ENCODE data around the gene SUMO3. TPM values are rescaled to one million over a fixed set of nuclear protein-coding genes. Genes with fewer than 3 reads are reported as not detected.

SUMO3 gene
- total RNA-seq, 1 donor from 2014 or later = 58.7 TPM

- DNase-seq (ENCODE audit: low read depth) = no peak
- no peak for TF ChIP-seq CTCF (conservative IDR thresholded peaks at IDR 0.05; ENCODE audit: low read depth, low read length)
- no peak overlapping the region for H3K4me3 ChIP-seq (ENCODE audit: low read depth, low read length)
Measured at GRCh38 chr21:44789880-44790279, 28.0 kb downstream of the SUMO3 start.

GRCh38 chr21:44785620-44786335 is 32.1 kb downstream of the SUMO3 start:
- no peak overlapping the region for H3K4me3 ChIP-seq (ENCODE audit: low read depth, low read length)
- DNase-seq (ENCODE audit: low read depth) = no peak
- no peak for TF ChIP-seq CTCF (conservative IDR thresholded peaks at IDR 0.05; ENCODE audit: low read depth, low read length)

- H3K4me3 ChIP-seq (ENCODE audit: low read depth, low read length) = no peak overlapping the region
- no peak for TF ChIP-seq CTCF (conservative IDR thresholded peaks at IDR 0.05; ENCODE audit: low read depth, low read length)
Measured at GRCh38 chr21:44784810-44785209, 33.1 kb downstream of the SUMO3 start.

GRCh38 chr21:44783020-44783696 is 34.7 kb downstream of the SUMO3 start:
- no peak overlapping the region for H3K4me3 ChIP-seq (ENCODE audit: low read depth, low read length)
- no peak for DNase-seq (ENCODE audit: low read depth)
- TF ChIP-seq CTCF (conservative IDR thresholded peaks at IDR 0.05; ENCODE audit: low read depth, low read length) = no peak

More at GRCh38 chr21:44784810-44785209, 33.1 kb downstream of the SUMO3 start:
- no peak for DNase-seq (ENCODE audit: low read depth)

DNA sequence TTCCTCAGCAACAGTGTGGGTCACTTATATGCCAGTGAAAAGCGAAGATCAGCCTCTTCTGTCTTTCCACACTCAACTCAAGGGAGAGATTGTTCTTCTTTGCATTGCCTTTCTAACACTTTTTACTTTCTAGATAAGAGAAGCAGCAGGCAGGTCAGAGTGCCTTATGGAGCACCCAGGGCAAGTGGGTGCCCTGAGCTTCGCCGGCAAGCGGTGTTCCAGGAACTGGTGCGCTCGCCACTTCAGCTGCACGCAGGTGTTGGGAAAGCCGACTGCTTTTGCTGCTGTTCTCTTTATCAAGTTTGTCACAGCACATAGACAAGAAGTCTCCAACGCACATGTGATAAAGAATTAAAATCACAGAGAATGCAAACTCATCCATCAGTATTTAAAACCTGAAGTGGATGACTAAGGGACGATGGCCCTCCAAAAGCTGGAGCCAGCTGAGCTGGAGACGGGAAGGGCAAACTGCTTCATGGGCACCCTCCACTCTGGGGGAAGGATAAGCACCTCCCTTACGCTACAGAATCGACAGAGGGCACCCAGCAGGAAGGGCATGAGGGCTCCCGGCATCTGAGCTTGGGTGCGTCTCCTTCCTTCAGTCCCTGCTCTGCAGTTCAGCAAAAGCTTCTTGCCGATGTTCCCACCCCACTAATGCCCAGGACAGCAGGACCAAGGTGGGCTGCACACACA is 36.9 kb downstream of the SUMO3 start:
- no peak for DNase-seq (ENCODE audit: low read depth)
- TF ChIP-seq CTCF (conservative IDR thresholded peaks at IDR 0.05; ENCODE audit: low read depth, low read length) = no peak
- no peak overlapping the region for H3K4me3 ChIP-seq (ENCODE audit: low read depth, low read length)

- DNase-seq (ENCODE audit: low read depth) = no peak
- H3K4me3 ChIP-seq (ENCODE audit: low read depth, low read length) = no peak overlapping the region
Measured at GRCh38 chr21:44780137-44780502, 37.7 kb downstream of the SUMO3 start.

More at GRCh38 chr21:44780137-44780502, 37.7 kb downstream of the SUMO3 start:
- TF ChIP-seq CTCF (conservative IDR thresholded peaks at IDR 0.05; ENCODE audit: low read depth, low read length) = no peak
